Left lobe of liver (tissue), 2 donors: ENCODE measurements around the gene ULK4. TPM values are rescaled to one million over a fixed set of nuclear protein-coding genes. Genes with fewer than 3 reads are reported as not detected.
"Not testable (repeated sequence)": the region's sequence is repeated elsewhere in the genome, so short reads cannot be mapped to it uniquely, and the experiment has no call there.

Source experiments
- ATAC-seq: fragments of 200-7000 bp; cut with Tn5 transposase; one replicate; pipeline ENCODE4 v1.9.1; 2020; ENCODE audit warnings: mild to moderate bottlenecking, moderate library complexity
- DNase-seq: peaks from one replicate; pipeline ENCODE4 v3.0.0-alpha.2; 2020; ENCODE audit warnings: low spot score
- total RNA-seq: library from RNA; stranded (reverse); gene quantifications from one replicate; pipeline ENCODE4 v1.2.1, GENCODE V29; 2021
- donor health status: DM: no; HTN: no; CAD: no; lungs with moderate emphysema.
- donor health status: DM: no; HTN: yes; CAD: no.

Gene ULK4
- total RNA-seq, 1 donor from 2014 or later = 2.3 TPM

GRCh38 chr3:41874022-41874421 is 87.9 kb downstream of the ULK4 start:
- no peak for DNase-seq
- ATAC-seq = no peak

GRCh38 chr3:41872157-41872556 is 89.7 kb downstream of the ULK4 start:
- ATAC-seq = no peak
- DNase-seq = no peak

- no peak for DNase-seq
- ATAC-seq = no peak
Measured at GRCh38 chr3:41867533-41867932, 94.4 kb downstream of the ULK4 start.

GRCh38 chr3:41866298-41866697 is 95.6 kb downstream of the ULK4 start:
- no peak for DNase-seq
- no peak for ATAC-seq

GRCh38 chr3:41863024-41863423 is 98.9 kb downstream of the ULK4 start:
- ATAC-seq (no peak), DNase-seq (no peak)

GRCh38 chr3:41860489-41860888 is 101.4 kb downstream of the ULK4 start:
- not testable (repeated sequence) for DNase-seq, ATAC-seq

GRCh38 chr3:41854956-41855355 is 106.9 kb downstream of the ULK4 start:
- DNase-seq (no peak), ATAC-seq (no peak)

GRCh38 chr3:41853540-41854196 is 108.2 kb downstream of the ULK4 start:
- DNase-seq (no peak), ATAC-seq (no peak)

GRCh38 chr3:41848753-41849574 is 112.9 kb downstream of the ULK4 start:
- ATAC-seq = no peak
- DNase-seq = no peak

- DNase-seq = no peak
- no peak for ATAC-seq
Measured at GRCh38 chr3:41847679-41848078, 114.2 kb downstream of the ULK4 start.

- no peak for DNase-seq
Measured at GRCh38 chr3:41846850-41847249, 115.1 kb downstream of the ULK4 start.

GRCh38 chr3:41845826-41846225 is 116.1 kb downstream of the ULK4 start:
- no peak for DNase-seq
- ATAC-seq = no peak

More at GRCh38 chr3:41846850-41847249, 115.1 kb downstream of the ULK4 start:
- ATAC-seq = no peak

GRCh38 chr3:41844256-41844655 is 117.6 kb downstream of the ULK4 start:
- ATAC-seq = not testable (repeated sequence)

GRCh38 chr3:41840936-41841668 is 120.8 kb downstream of the ULK4 start:
- not testable (repeated sequence) for DNase-seq

More at GRCh38 chr3:41844256-41844655, 117.6 kb downstream of the ULK4 start:
- DNase-seq = not testable (repeated sequence)

GRCh38 chr3:41836360-41837134 is 125.4 kb downstream of the ULK4 start:
- DNase-seq (no peak), ATAC-seq (no peak)

More at GRCh38 chr3:41840936-41841668, 120.8 kb downstream of the ULK4 start:
- not testable (repeated sequence) for ATAC-seq

- DNase-seq = no peak
Measured at GRCh38 chr3:41833628-41834027, 128.3 kb downstream of the ULK4 start.

GRCh38 chr3:41819236-41819635 is 142.7 kb downstream of the ULK4 start:
- ATAC-seq (no peak), DNase-seq (no peak)

More at GRCh38 chr3:41833628-41834027, 128.3 kb downstream of the ULK4 start:
- no peak for ATAC-seq

- DNase-seq = no peak
- ATAC-seq = peak; percentile 81
Measured at GRCh38 chr3:41808618-41809017, 153.3 kb downstream of the ULK4 start.

- peak; percentile 33 for ATAC-seq
- no peak for DNase-seq
Measured at GRCh38 chr3:41808152-41808551, 153.8 kb downstream of the ULK4 start.

GRCh38 chr3:41794748-41795589 is 166.9 kb downstream of the ULK4 start:
- no peak for ATAC-seq
- no peak for DNase-seq
